Activated CD4-positive, alpha-beta T cell treated with anti-CD3 and anti-CD28 coated beads, Interleukin-2, amount 50 U/mL, for 16 hours (primary cell): Measurements from ENCODE around the gene ORC1.

Experiments
- DNase-seq: peaks from one replicate; pipeline ENCODE4 v3.0.0-alpha.2; 2020

The ORC1 gene

DNA sequence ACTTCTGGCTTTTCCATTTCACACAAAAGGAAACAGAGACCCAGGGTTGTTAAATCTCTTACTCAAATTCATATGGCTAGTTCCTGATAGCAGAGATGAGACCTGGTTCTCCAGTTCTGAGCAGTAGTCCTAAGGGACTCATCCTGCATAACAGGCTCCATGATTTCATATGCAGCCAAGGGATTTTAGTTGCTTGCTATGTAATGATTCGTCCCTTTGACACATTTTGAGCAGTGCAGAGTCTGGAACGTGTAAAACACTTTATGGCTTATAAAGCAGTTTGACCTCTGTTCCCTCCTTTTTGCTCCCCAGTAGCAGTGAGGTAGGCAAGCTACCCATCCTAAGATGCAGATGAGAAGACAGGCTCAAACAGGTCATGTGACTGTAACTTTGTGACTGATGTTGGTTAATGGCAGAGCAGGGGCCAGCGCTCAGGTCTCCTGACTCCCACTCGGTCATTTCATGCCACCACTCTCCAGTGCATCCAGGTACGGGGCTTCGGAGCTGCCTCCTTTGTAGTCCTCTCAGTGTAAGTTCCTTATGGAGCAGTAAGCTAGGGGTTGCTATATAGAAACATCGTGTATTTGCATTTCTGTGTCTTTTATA is 62.5 kb downstream of the ORC1 start:
- no peak for DNase-seq

DNA sequence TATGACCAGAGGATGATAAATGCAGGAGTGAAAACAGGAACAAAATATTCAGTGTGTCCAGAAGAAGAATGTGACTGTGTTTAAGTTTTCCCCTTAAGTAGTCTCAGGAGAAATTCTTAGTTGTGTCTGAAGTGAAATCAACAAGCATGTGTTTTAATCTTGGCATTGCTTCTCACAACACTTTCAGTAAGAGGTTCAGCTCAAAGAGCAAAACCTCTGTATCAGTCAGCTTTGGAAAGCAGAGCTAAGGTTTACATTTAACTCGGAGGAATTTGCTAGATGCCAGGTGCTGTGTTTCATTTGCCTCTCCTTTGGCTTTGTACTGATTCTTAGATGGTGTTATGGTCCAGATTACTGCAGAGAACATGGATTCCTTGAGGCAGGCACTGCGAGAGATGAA is 66.8 kb downstream of the ORC1 start:
- DNase-seq: no peak

DNA sequence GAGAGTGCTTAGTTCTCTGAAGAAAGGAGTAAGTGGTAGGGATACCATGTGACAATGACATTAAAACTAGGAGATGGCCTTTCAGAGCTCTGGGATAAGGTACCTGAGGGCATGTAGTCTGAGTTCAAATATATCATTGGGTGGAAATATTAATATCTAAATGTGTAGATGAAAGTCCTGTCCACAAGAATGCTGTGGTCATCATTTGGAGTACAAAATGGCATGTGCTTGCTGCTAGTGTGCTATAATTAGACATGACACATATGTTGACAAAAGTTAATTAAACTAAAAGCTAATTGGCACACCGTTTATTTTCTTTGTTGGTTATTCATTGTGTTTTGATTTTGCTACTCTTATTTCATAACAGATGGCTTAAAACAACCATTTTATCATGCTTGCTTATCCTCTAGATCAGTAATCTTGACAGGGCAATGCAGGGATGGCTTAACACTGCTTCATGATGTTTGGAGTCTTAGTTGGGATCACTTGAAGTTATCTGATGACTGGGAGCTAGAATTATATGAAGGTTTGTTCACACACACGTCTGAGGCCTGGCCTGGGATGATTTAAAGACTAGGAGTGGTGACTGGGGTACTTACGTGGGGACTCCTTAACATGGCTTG is 69.2 kb downstream of the ORC1 start:
- DNase-seq: no peak

DNA sequence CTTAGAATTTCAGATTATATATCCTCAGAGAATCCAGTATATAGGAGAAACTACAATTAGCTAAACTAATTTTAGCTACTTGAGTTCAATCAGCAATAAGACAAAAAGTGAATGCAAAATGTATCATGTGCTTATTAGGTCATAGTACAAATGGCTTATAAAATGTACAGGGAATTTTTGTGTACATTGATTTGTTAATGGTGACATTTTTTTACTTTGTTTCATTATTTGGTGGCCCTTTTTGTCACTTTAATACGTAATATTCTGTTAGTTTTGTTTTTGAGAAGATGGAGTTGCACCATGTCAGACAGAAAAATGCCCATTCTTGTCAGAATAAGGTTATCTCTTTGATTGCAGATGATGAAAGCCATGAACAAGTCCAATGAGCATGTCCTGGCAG is 71.8 kb downstream of the ORC1 start:
- no peak for DNase-seq

DNA sequence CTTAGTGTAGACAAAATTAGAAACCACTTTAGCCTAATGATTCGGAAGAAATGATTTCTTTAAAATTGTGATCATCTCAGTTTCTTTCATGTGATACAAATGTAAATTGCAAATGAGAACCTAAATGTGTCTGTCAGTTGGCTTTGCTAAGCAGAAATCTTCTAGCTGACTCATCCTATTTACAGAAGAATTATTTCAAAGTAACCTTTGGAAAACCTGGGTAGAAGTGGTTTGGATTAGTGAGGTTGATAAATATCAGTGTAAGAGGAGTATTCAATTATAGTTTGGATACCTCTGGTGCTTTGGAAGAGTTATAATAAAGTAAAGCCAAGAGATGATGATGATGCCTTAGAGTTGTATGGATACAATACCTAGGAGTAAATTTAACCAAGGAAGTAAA is 75.6 kb downstream of the ORC1 start:
- DNase-seq: no peak

DNA sequence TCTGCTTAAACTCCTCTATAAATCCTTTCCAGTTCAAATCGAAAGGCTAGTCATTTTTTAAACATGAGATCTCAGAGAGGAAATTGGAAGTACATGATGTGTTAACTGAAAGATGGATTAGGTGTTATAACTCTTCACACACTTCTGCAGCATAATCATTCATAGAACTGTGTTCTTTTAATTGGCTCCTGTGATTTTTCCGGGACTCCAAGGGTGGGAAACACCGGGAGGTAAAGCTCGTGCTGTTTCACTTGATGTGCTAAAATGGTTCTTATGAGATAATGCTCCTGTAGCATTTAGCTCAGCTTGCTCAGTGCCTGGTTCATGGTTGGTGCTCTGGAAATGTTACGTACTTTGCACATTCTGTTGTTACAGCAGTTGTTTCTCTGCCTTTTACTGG is 78.4 kb downstream of the ORC1 start:
- DNase-seq: no peak

DNA sequence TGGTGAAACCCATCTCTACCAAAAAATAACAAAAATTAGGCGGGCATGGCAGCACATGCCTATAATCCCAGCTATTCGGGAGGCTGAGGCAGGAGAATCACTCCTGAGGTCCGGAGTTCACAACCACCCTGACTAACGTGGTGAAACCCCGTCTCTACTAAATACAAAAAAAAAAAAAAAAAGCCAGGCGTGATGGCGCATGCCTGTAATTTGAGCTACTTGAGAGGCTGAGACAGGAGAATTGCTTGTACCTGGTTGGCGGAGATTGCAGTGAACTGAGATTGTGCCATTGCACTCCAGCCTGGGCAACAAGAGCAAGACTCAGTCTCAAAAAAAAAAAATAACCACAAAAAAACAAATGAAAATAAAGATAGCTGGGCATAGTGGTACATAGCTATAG is 80.5 kb downstream of the ORC1 start:
- no peak for DNase-seq
